Liver (tissue), 9 donors: ENCODE results near the gene SLC22A12. TPM values are rescaled to one million over a fixed set of nuclear protein-coding genes. Genes with fewer than 3 reads are reported as not detected.

Source experiments
- DNase-seq: peaks from one replicate; pipeline ENCODE4 v3.0.0-alpha.2; 2017; ENCODE audit warnings: low spot score
- H3K27ac ChIP-seq, 2 donors: one replicate each; pipeline ENCODE4 v1.7.0; 2013; ENCODE audit warnings: inconsistent platforms in 2 of 2, low read length in 2 of 2, control low read depth in 1 of 2, low read depth in 1 of 2, mild to moderate bottlenecking in 1 of 2
- H3K27me3 ChIP-seq, 4 donors: one replicate each; pipeline versions ENCODE4 v1.6.1 to v1.7.0; 2013; ENCODE audit warnings: low read length in 3 of 4, inconsistent platforms in 1 of 4, mild to moderate bottlenecking in 1 of 4, moderate library complexity in 1 of 4; ENCODE audit not compliant: control insufficient read depth in 4 of 4, insufficient read depth in 4 of 4
- H3K36me3 ChIP-seq, 4 donors: one replicate each; pipeline versions ENCODE4 v1.6.1 to v1.7.0; 2013; ENCODE audit warnings: low read length in 3 of 4, mild to moderate bottlenecking in 3 of 4, low read depth in 1 of 4, moderate library complexity in 1 of 4; ENCODE audit not compliant: control insufficient read depth in 4 of 4, insufficient read depth in 3 of 4
- H3K4me1 ChIP-seq, 4 donors: one replicate each; pipeline versions ENCODE4 v1.6.1 to v1.7.0; 2013; ENCODE audit warnings: low read length in 3 of 4, mild to moderate bottlenecking in 3 of 4, moderate library complexity in 1 of 4; ENCODE audit not compliant: control insufficient read depth in 4 of 4, insufficient read depth in 4 of 4
- H3K4me3 ChIP-seq, 3 donors: one replicate each; pipeline versions ENCODE4 v1.6.1 to v1.7.0; 2013; ENCODE audit warnings: low read length in 3 of 3, control low read depth in 1 of 3, low read depth in 1 of 3, mild to moderate bottlenecking in 1 of 3
- H3K9ac ChIP-seq, 2 donors: one replicate each; pipeline ENCODE4 v1.7.0; 2013; ENCODE audit warnings: low read length in 2 of 2, mild to moderate bottlenecking in 2 of 2, moderate library complexity in 2 of 2, control low read depth in 1 of 2, low read depth in 1 of 2
- H3K9me3 ChIP-seq, 4 donors: one replicate each; pipeline versions ENCODE4 v1.6.1 to v1.7.0; 2013; ENCODE audit warnings: low read length in 3 of 4; ENCODE audit not compliant: control insufficient read depth in 4 of 4
- ATF3 ChIP-seq: IDR thresholded peaks from 2 replicates; pipeline ENCODE4 v1.6.1; 2016; ENCODE audit warnings: antibody characterized with exemption
- CTCF ChIP-seq: fragments of 150-350 bp; IDR thresholded peaks from 2 replicates; pipeline ENCODE4 v1.5.1; 2017; ENCODE audit warnings: improper control_type of control experiment, low read depth, low read length; ENCODE audit not compliant: missing input control
- EGR1 ChIP-seq, 2 donors: IDR thresholded peaks; 2 replicates each; pipeline ENCODE4 v1.6.1; 2016 to 2018; ENCODE audit warnings: antibody characterized with exemption in 2 of 2, low read depth in 2 of 2
- FOXA1 ChIP-seq: IDR thresholded peaks from 2 replicates; pipeline ENCODE4 v1.6.1; 2016; ENCODE audit warnings: antibody characterized with exemption
- FOXA2 ChIP-seq: IDR thresholded peaks from 2 replicates; pipeline ENCODE4 v1.6.1; 2016; ENCODE audit warnings: antibody characterized with exemption
- GABPA ChIP-seq, 2 donors: IDR thresholded peaks in 1 of 2; conservative IDR thresholded peaks in 1 of 2; 2 replicates each; pipeline ENCODE4 v1.6.1; 2016; ENCODE audit warnings: antibody characterized with exemption in 2 of 2, mild to moderate bottlenecking in 1 of 2, moderate library complexity in 1 of 2
- HNF4A ChIP-seq, 2 donors: conservative IDR thresholded peaks; 2 replicates each; pipeline ENCODE4 v1.6.1; 2016; ENCODE audit warnings: antibody characterized with exemption in 2 of 2, mild to moderate bottlenecking in 2 of 2
- HNF4G ChIP-seq: IDR thresholded peaks from 2 replicates; pipeline ENCODE4 v1.6.1; 2016; ENCODE audit warnings: antibody characterized with exemption
- JUND ChIP-seq, 2 donors: IDR thresholded peaks; 2 replicates each; pipeline ENCODE4 v1.6.1; 2016; ENCODE audit warnings: antibody characterized with exemption in 2 of 2
- MAX ChIP-seq: IDR thresholded peaks from 2 replicates; pipeline ENCODE4 v1.6.1; 2016; ENCODE audit warnings: antibody characterized with exemption
- NR2F2 ChIP-seq: IDR thresholded peaks from 2 replicates; pipeline ENCODE4 v1.6.1; 2016; ENCODE audit warnings: antibody characterized with exemption
- RAD21 ChIP-seq, 2 donors: IDR thresholded peaks; 2 replicates each; pipeline ENCODE4 v1.6.1; 2016; ENCODE audit warnings: antibody characterized with exemption in 2 of 2, mild to moderate bottlenecking in 2 of 2
- REST ChIP-seq: IDR thresholded peaks from 2 replicates; pipeline ENCODE4 v1.6.1; 2016; ENCODE audit warnings: antibody characterized with exemption, mild to moderate bottlenecking
- RXRA ChIP-seq, 2 donors: IDR thresholded peaks; 2 replicates each; pipeline ENCODE4 v1.6.1; 2017 to 2018; ENCODE audit warnings: antibody characterized with exemption in 2 of 2, mild to moderate bottlenecking in 1 of 2
- SP1 ChIP-seq: IDR thresholded peaks from 2 replicates; pipeline ENCODE4 v1.6.1; 2018; ENCODE audit warnings: antibody characterized with exemption, mild to moderate bottlenecking
- TAF1 ChIP-seq: conservative IDR thresholded peaks from 2 replicates; pipeline ENCODE4 v1.6.1; 2016; ENCODE audit warnings: antibody characterized with exemption, mild to moderate bottlenecking
- YY1 ChIP-seq: IDR thresholded peaks from 2 replicates; pipeline ENCODE4 v1.6.1; 2016; ENCODE audit warnings: antibody characterized with exemption, mild to moderate bottlenecking
- ZBTB33 ChIP-seq: IDR thresholded peaks from 2 replicates; pipeline ENCODE4 v1.6.1; 2016; ENCODE audit warnings: antibody characterized with exemption
- WGBS: extraction: QIAGEN DNeasy Blood & Tissue Kit; methylation state at CpG from one replicate; pipeline ENCODE4 v1.1.7; 2013; 5-methylcytosine and 5-hydroxymethylcytosine counted together
- polyA plus RNA-seq, 2 donors: library from polyadenylated mRNA; stranded (reverse) in 1 of 2; unstranded in 1 of 2; fragments of 200-250 nt in 1 of 2; fragments of >200 nt in 1 of 2; fragmentation: Nextera tagmentation in 1 of 2; extraction: Ambion mirVana in 1 of 2; gene quantifications; one replicate each; pipeline versions ENCODE4 v1.2.1 to v1.2.3, GENCODE V29; 2013 to 2015
- total RNA-seq, 2 donors: library from RNA; depleted of rRNA; stranded (reverse); fragments of >200 nt; gene quantifications; one replicate each; pipeline ENCODE4 v1.2.3, GENCODE V29; 2014
- donor health status: healthy.
- donor health status: healthy.
- donor health status: healthy.
- donor health status: healthy.
- donor health status: healthy.

The SLC22A12 gene
- total and polyA plus RNA-seq, 4 donors: under 0.01 to 0.02 TPM; not detected in 2

GRCh38 chr11:64629103-64629502 lies 38.1 kb downstream of the SLC22A12 start:
- Histone ChIP-seq H3K9me3 (no peaks in the 10 kb centered on the region), H3K4me3 (no peak overlapping the region), H3K4me1 (no peaks in the 10 kb centered on the region), H3K36me3 (no peaks in the 10 kb centered on the region), H3K9ac (no peak overlapping the region), H3K27me3 (no peaks in the 10 kb centered on the region), H3K27ac (no peak overlapping the region)
- WGBS: 91% methylated on average over 6 of the region's 6 CpGs
- TF ChIP-seq FOXA1 (no peak), JUND (IDR thresholded peaks at IDR 0.05) (no peak), TAF1 (no peak), ZBTB33 (no peak), FOXA2 (no peak), NR2F2 (no peak)
- no peak for DNase-seq

GRCh38 chr11:64629796-64630562 lies 39.0 kb downstream of the SLC22A12 start:
- H3K9me3 ChIP-seq: no peaks in the 10 kb centered on the region
- peak; percentile 43 for DNase-seq
- TF ChIP-seq HNF4A (conservative IDR thresholded peaks at IDR 0.05) (no peak), RAD21 (IDR thresholded peaks at IDR 0.05) (no peak), FOXA1 (no peak), REST (no peak), ZBTB33 (no peak), MAX (no peak), GABPA (IDR thresholded peaks at IDR 0.05 in 1 of 2, conservative IDR thresholded peaks at IDR 0.05 in 1 of 2) (no peak), YY1 (no peak), RXRA (IDR thresholded peaks at IDR 0.05) (no peak), ATF3 (no peak), JUND (IDR thresholded peaks at IDR 0.05) (no peak), TAF1 (no peak), HNF4G (no peak), FOXA2 (no peak), SP1 (no peak), EGR1 (IDR thresholded peaks at IDR 0.05; ENCODE audit: low read depth in 2 of 2) (no peak), CTCF (no peak), NR2F2 (no peak)
- H3K27ac ChIP-seq: no peak overlapping the region
- H3K9ac ChIP-seq: no peak overlapping the region
- no peaks in the 10 kb centered on the region for H3K27me3 ChIP-seq
- 39% methylated on average over 56 of the region's 56 CpGs for WGBS
- no peak overlapping the region for H3K4me3 ChIP-seq
- H3K4me1 ChIP-seq: no peaks in the 10 kb centered on the region
- H3K36me3 ChIP-seq: no peaks in the 10 kb centered on the region
